ENCODE measurements around the gene TEPSIN. TPM values are rescaled to one million over a fixed set of nuclear protein-coding genes. Genes with fewer than 3 reads are reported as not detected.
A peak's percentile ranks its signal among the peaks of the same experiment; 100 is the strongest.

TEPSIN gene
- total and polyA plus RNA-seq, 2 of the 13 experiments (the other 11 are each of a cell fraction or from before 2014, with no cell fraction given) = 16.1 to 18.8 TPM

DNA sequence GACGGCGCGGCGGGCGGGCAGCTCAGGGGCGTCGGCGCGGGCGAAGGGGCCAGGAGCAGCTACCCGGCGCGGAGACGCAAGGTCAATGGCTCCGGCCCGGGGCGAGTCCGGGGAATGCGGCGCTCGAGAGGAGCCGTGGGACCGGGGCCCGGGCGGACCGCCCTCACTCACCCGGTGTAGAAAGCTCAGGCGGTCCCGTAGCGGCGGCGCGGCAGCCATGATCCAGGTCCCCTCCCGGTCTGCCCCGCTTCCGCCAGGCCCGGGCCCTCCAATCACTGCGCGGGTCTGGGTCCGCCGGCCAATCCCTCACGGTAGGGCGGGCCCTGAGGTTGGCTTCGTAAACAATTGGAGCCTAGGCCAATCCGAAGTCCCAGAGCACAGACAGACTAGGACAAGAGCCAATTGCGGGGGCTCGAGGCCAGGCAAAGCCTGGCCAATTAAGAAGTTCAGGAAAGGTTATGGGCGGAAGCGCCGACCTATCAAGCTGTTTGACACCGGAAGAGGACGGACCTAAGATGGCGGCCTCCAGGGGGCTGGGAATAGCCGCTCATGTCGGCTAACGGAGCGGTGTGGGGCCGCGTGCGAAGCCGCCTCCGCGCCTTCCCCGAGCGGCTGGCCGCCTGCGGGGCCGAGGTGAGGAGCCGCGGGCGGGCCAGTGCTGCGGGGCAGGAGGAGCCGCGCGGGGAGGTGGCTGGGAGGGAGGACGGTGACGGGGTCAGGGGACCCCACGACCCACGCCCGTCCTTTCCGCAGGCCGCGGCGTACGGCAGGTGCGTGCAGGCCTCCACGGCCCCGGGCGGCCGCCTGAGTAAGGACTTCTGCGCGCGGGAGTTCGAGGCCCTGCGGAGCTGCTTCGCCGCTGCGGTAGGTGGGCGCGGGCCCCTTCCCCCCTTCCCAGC lies at the start of gene TEPSIN, which contains the start of gene NDUFAF8 (continued):
- no peak for TF ChIP-seq FOSL1 (CRISPR knock-in tag; IDR thresholded peaks at IDR 0.05; ENCODE audit: borderline replicate concordance)
- no peak for TF ChIP-seq JUNB (CRISPR knock-in tag; IDR thresholded peaks at IDR 0.05; ENCODE audit: borderline replicate concordance)
- TF ChIP-seq, protein P1, sequence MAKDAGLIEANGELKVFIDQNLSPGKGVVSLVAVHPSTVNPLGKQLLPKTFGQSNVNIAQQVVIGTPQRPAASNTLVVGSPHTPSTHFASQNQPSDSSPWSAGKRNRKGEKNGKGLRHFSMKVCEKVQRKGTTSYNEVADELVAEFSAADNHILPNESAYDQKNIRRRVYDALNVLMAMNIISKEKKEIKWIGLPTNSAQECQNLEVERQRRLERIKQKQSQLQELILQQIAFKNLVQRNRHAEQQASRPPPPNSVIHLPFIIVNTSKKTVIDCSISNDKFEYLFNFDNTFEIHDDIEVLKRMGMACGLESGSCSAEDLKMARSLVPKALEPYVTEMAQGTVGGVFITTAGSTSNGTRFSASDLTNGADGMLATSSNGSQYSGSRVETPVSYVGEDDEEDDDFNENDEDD (CRISPR knock-in tag; IDR thresholded peaks at IDR 0.05; ENCODE audit: borderline replicate concordance) = peak; percentile 33; the same call in 1 of the 2 replicates
- no peak for TF ChIP-seq TMF1 (CRISPR knock-in tag; IDR thresholded peaks at IDR 0.05; ENCODE audit: low read depth)
- 0 out of 2 replicates have a peak, but pooled peaks have one; percentile 83 for TF ChIP-seq EEA1 (CRISPR knock-in tag; IDR thresholded peaks at IDR 0.05; ENCODE audit: borderline replicate concordance)
- TF ChIP-seq, protein P2, sequence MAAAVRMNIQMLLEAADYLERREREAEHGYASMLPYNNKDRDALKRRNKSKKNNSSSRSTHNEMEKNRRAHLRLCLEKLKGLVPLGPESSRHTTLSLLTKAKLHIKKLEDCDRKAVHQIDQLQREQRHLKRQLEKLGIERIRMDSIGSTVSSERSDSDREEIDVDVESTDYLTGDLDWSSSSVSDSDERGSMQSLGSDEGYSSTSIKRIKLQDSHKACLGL (CRISPR knock-in tag; IDR thresholded peaks at IDR 0.05) = peak; percentile 62
- TF ChIP-seq ZNF564 (CRISPR knock-in tag; IDR thresholded peaks at IDR 0.05) = no peak
- TF ChIP-seq NFE2 (CRISPR knock-in tag; IDR thresholded peaks at IDR 0.05) = no peak
- TF ChIP-seq, protein P3, sequence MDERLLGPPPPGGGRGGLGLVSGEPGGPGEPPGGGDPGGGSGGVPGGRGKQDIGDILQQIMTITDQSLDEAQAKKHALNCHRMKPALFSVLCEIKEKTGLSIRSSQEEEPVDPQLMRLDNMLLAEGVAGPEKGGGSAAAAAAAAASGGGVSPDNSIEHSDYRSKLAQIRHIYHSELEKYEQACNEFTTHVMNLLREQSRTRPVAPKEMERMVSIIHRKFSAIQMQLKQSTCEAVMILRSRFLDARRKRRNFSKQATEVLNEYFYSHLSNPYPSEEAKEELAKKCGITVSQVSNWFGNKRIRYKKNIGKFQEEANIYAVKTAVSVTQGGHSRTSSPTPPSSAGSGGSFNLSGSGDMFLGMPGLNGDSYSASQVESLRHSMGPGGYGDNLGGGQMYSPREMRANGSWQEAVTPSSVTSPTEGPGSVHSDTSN (CRISPR knock-in tag; IDR thresholded peaks at IDR 0.05) = peak; percentile 95
- TF ChIP-seq, protein P4, sequence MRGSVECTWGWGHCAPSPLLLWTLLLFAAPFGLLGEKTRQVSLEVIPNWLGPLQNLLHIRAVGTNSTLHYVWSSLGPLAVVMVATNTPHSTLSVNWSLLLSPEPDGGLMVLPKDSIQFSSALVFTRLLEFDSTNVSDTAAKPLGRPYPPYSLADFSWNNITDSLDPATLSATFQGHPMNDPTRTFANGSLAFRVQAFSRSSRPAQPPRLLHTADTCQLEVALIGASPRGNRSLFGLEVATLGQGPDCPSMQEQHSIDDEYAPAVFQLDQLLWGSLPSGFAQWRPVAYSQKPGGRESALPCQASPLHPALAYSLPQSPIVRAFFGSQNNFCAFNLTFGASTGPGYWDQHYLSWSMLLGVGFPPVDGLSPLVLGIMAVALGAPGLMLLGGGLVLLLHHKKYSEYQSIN (CRISPR knock-in tag; IDR thresholded peaks at IDR 0.05; ENCODE audit: borderline replicate concordance) = no peak
- no peak for TF ChIP-seq ZNF3 (CRISPR knock-in tag; IDR thresholded peaks at IDR 0.05)
- TF ChIP-seq MAFF (IDR thresholded peaks at IDR 0.05; ENCODE audit: low read depth, low read length) = no peak
- TF ChIP-seq, protein P5, sequence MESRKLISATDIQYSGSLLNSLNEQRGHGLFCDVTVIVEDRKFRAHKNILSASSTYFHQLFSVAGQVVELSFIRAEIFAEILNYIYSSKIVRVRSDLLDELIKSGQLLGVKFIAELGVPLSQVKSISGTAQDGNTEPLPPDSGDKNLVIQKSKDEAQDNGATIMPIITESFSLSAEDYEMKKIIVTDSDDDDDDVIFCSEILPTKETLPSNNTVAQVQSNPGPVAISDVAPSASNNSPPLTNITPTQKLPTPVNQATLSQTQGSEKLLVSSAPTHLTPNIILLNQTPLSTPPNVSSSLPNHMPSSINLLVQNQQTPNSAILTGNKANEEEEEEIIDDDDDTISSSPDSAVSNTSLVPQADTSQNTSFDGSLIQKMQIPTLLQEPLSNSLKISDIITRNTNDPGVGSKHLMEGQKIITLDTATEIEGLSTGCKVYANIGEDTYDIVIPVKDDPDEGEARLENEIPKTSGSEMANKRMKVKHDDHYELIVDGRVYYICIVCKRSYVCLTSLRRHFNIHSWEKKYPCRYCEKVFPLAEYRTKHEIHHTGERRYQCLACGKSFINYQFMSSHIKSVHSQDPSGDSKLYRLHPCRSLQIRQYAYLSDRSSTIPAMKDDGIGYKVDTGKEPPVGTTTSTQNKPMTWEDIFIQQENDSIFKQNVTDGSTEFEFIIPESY (CRISPR knock-in tag; IDR thresholded peaks at IDR 0.05) = no peak
- TF ChIP-seq PCBP1 (IDR thresholded peaks at IDR 0.05; ENCODE audit: borderline replicate concordance, low read depth, low read length) = peak; percentile 100
- no peak for TF ChIP-seq HNF4A (CRISPR knock-in tag; IDR thresholded peaks at IDR 0.05)
- no peak for TF ChIP-seq ZNF101 (CRISPR knock-in tag; IDR thresholded peaks at IDR 0.05; ENCODE audit: borderline replicate concordance, low read depth)
- peak; percentile 95 for TF ChIP-seq GABPB1 (CRISPR knock-in tag; IDR thresholded peaks at IDR 0.05)
- no peak for TF ChIP-seq PRMT3 (CRISPR knock-in tag; IDR thresholded peaks at IDR 0.05; ENCODE audit: borderline replicate concordance, low read depth)
- TF ChIP-seq KDM5B (CRISPR knock-in tag; IDR thresholded peaks at IDR 0.05; ENCODE audit: borderline replicate concordance) = peak; percentile 81; the same call in 1 of the 2 replicates
- TF ChIP-seq, protein P6, sequence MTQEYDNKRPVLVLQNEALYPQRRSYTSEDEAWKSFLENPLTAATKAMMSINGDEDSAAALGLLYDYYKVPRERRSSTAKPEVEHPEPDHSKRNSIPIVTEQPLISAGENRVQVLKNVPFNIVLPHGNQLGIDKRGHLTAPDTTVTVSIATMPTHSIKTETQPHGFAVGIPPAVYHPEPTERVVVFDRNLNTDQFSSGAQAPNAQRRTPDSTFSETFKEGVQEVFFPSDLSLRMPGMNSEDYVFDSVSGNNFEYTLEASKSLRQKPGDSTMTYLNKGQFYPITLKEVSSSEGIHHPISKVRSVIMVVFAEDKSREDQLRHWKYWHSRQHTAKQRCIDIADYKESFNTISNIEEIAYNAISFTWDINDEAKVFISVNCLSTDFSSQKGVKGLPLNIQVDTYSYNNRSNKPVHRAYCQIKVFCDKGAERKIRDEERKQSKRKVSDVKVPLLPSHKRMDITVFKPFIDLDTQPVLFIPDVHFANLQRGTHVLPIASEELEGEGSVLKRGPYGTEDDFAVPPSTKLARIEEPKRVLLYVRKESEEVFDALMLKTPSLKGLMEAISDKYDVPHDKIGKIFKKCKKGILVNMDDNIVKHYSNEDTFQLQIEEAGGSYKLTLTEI (CRISPR knock-in tag; conservative IDR thresholded peaks at IDR 0.05) = no peak
- TF ChIP-seq SRSF4 (IDR thresholded peaks at IDR 0.05; ENCODE audit: low read depth, low read length, poor library complexity, severe bottlenecking) = no peak
